Loucy (cell line): Measurements from ENCODE around the gene SCN11A.

Experiments used
- EZH2phosphoT487 ChIP-seq: fragments of 200-600 bp; IDR thresholded peaks from 2 replicates; pipeline ENCODE4 v1.6.1; 2018; ENCODE audit warnings: antibody characterized with exemption, mild to moderate bottlenecking, moderate library complexity, borderline replicate concordance
- TF ChIP-seq, protein P1 (sequence below): fragments of 200-600 bp; sonication (generic); conservative IDR thresholded peaks from 2 replicates; pipeline ENCODE4 v1.5.1; 2014; ENCODE audit warnings: mild to moderate bottlenecking, antibody characterized with exemption, low read length

DNA sequence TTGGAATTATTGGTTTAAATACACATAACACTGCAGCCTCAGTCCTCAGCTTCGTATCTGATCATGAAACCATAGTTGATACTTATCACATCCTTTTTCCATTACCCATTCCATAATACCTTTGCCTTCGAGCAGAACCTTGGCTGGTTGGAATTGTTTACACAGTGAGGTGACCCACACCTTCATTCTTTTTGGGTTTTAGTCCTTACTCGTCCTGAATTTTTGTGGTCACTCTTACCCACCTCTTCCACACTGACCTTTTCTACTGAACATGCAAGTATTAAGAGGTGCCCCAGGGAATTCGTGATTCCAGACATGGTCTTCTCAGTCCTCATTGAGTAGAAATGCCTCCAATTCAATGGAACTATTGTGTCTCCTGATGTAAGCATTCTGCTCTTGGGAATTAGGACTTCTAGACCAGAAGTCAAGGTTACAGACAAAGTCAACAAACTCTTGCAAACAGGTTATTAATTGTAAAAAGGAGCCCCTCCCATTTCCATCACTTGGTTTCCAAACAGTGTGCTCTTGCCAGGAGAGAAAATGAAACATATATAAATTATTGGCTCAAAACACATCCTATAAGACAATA is 37.7 kb downstream of the SCN11A start:
- TF ChIP-seq, protein P1, sequence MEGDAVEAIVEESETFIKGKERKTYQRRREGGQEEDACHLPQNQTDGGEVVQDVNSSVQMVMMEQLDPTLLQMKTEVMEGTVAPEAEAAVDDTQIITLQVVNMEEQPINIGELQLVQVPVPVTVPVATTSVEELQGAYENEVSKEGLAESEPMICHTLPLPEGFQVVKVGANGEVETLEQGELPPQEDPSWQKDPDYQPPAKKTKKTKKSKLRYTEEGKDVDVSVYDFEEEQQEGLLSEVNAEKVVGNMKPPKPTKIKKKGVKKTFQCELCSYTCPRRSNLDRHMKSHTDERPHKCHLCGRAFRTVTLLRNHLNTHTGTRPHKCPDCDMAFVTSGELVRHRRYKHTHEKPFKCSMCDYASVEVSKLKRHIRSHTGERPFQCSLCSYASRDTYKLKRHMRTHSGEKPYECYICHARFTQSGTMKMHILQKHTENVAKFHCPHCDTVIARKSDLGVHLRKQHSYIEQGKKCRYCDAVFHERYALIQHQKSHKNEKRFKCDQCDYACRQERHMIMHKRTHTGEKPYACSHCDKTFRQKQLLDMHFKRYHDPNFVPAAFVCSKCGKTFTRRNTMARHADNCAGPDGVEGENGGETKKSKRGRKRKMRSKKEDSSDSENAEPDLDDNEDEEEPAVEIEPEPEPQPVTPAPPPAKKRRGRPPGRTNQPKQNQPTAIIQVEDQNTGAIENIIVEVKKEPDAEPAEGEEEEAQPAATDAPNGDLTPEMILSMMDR: no peak
- TF ChIP-seq EZH2phosphoT487: no peak
